Stomach (tissue), 9 donors: ENCODE results near the gene MAGI2. TPM values are rescaled to one million over a fixed set of nuclear protein-coding genes. Genes with fewer than 3 reads are reported as not detected.

ENCODE experiments used
- DNase-seq, 2 donors: peaks; one replicate each; pipeline versions ENCODE4 v3.0.0 to v3.0.0-alpha.2; 2013 to 2019
- H3K27ac ChIP-seq, 5 donors: fragments of 200-600 bp in 4 of 5; sonication (generic) in 4 of 5; one replicate each; pipeline ENCODE4 v1.5.1; 2013 to 2019; ENCODE audit warnings: mild to moderate bottlenecking in 1 of 5, moderate library complexity in 1 of 5
- H3K27me3 ChIP-seq, 3 donors: fragments of 200-600 bp; sonication (generic); one replicate each; pipeline ENCODE4 v1.5.1; 2017 to 2019; ENCODE audit warnings: mixed run types in 1 of 3
- H3K36me3 ChIP-seq, 4 donors: fragments of 200-600 bp; sonication (generic); 1 replicate in 3 of 4; 2 replicates in 1 of 4; pipeline ENCODE4 v1.5.1; 2016 to 2019
- H3K4me1 ChIP-seq, 4 donors: fragments of 200-600 bp; sonication (generic); one replicate each; pipeline ENCODE4 v1.5.1; 2016 to 2019
- H3K4me3 ChIP-seq, 4 donors: fragments of 200-600 bp; sonication (generic) in 3 of 4; one replicate each; pipeline ENCODE4 v1.5.1; 2016 to 2019; ENCODE audit warnings: mild to moderate bottlenecking in 1 of 4
- H3K9me3 ChIP-seq, 4 donors: fragments of 200-600 bp; sonication (generic); one replicate each; pipeline ENCODE4 v1.5.1; 2016 to 2019
- EP300 ChIP-seq: sonication (generic); formaldehyde crosslinking; IDR thresholded peaks from one replicate; pipeline ENCODE4 v1.6.1; 2017; ENCODE audit warnings: antibody characterized with exemption
- POLR2A ChIP-seq, 4 donors: fragments of 450-650 bp; IDR thresholded peaks; one replicate each; pipeline ENCODE4 v1.6.1; 2016; ENCODE audit warnings: antibody characterized with exemption in 4 of 4, control low read depth in 2 of 4, mild to moderate bottlenecking in 1 of 4, moderate library complexity in 1 of 4
- POLR2AphosphoS5 ChIP-seq, 3 donors: sonication (generic); formaldehyde crosslinking; IDR thresholded peaks; one replicate each; pipeline ENCODE4 v1.6.1; 2016; ENCODE audit warnings: antibody characterized with exemption in 3 of 3
- WGBS, 5 donors: extraction: QIAGEN DNeasy Blood & Tissue Kit in 3 of 5; methylation state at CpG; one replicate each; pipeline versions ENCODE4 v1.1.5 to v1.1.7; 2013 to 2018; 5-methylcytosine and 5-hydroxymethylcytosine counted together
- intact Hi-C: fragments of 100-400 bp; cut with DNase I; formaldehyde crosslinking; loops from one replicate; pipeline ENCODE4 v1.15.1; 2023; ENCODE audit warnings: low total_unique reads
- polyA plus RNA-seq, 3 donors: library from polyadenylated mRNA; stranded (reverse); fragments of 200-250 nt; gene quantifications; one replicate each; pipeline ENCODE4 v1.2.3, GENCODE V29; 2013
- total RNA-seq, 5 donors: library from RNA; depleted of rRNA; stranded (reverse); fragments of >200 nt; gene quantifications; one replicate each; pipeline versions ENCODE4 v1.1.0 to v1.2.3, GENCODE V29; 2014 to 2016
- TF ChIP-seq, protein P1 (sequence below), 7 experiments: fragments of 450-650 bp in 4 of 7; fragments of 200-600 bp in 3 of 7; sonication (generic) in 3 of 7; IDR thresholded peaks; one replicate each; pipeline ENCODE4 v1.5.1; 2016 to 2019; ENCODE audit warnings: antibody characterized with exemption in 7 of 7, control low read depth in 2 of 7, mild to moderate bottlenecking in 1 of 7
- donor health status: healthy with polysubstance abuse.
- donor health status: Bipolar disorder and iron deficiency.
- donor health status: healthy.

The MAGI2 gene
- total and polyA plus RNA-seq, 8 donors: 0.92 to 53.9 (median 5.8) TPM

- Histone ChIP-seq H3K27ac (no peak overlapping the region), H3K4me1 (no peaks in the 10 kb centered on the region), H3K36me3 (no peaks in the 10 kb centered on the region), H3K9me3 (no peaks in the 10 kb centered on the region), H3K27me3 (no peaks in the 10 kb centered on the region), H3K4me3 (no peak overlapping the region)
- 81 to 94% (median 85%) methylated on average over 4 of the region's 4 CpGs for WGBS, 5 donors
- TF ChIP-seq POLR2AphosphoS5 (IDR thresholded peaks at IDR 0.05) (no peak), EP300 (no peak), POLR2A (IDR thresholded peaks at IDR 0.05) (no peak)
- TF ChIP-seq, protein P1, sequence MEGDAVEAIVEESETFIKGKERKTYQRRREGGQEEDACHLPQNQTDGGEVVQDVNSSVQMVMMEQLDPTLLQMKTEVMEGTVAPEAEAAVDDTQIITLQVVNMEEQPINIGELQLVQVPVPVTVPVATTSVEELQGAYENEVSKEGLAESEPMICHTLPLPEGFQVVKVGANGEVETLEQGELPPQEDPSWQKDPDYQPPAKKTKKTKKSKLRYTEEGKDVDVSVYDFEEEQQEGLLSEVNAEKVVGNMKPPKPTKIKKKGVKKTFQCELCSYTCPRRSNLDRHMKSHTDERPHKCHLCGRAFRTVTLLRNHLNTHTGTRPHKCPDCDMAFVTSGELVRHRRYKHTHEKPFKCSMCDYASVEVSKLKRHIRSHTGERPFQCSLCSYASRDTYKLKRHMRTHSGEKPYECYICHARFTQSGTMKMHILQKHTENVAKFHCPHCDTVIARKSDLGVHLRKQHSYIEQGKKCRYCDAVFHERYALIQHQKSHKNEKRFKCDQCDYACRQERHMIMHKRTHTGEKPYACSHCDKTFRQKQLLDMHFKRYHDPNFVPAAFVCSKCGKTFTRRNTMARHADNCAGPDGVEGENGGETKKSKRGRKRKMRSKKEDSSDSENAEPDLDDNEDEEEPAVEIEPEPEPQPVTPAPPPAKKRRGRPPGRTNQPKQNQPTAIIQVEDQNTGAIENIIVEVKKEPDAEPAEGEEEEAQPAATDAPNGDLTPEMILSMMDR (IDR thresholded peaks at IDR 0.05): no peak
- no peak for DNase-seq
- intact Hi-C loops: no loop called here
Observed at GRCh38 chr7:79132844-79133451, 320.5 kb downstream of the MAGI2 start.

GRCh38 chr7:79130715-79131114, 322.8 kb downstream of the MAGI2 start:
- no peak overlapping the region for H3K27ac ChIP-seq
- intact Hi-C loops: no loop called here
- no peak for DNase-seq
- H3K36me3 ChIP-seq: no peaks in the 10 kb centered on the region
- H3K27me3 ChIP-seq: no peaks in the 10 kb centered on the region
- H3K4me3 ChIP-seq: no peak overlapping the region
- H3K4me1 ChIP-seq: no peaks in the 10 kb centered on the region
- no peaks in the 10 kb centered on the region for H3K9me3 ChIP-seq
- TF ChIP-seq POLR2AphosphoS5 (IDR thresholded peaks at IDR 0.05): no peak
- WGBS, 5 donors: 91 to 100% (median 98%) methylated on average over 1 of the region's 1 CpG

GRCh38 chr7:79124331-79124730, 329.1 kb downstream of the MAGI2 start:
- intact Hi-C loops: no loop called here

GRCh38 chr7:79118143-79118542, 335.3 kb downstream of the MAGI2 start:
- Histone ChIP-seq H3K36me3 (no peaks in the 10 kb centered on the region), H3K27ac (no peak overlapping the region), H3K27me3 (no peaks in the 10 kb centered on the region), H3K4me1 (no peaks in the 10 kb centered on the region), H3K4me3 (no peak overlapping the region), H3K9me3 (no peaks in the 10 kb centered on the region)
- DNase-seq: no peak
- WGBS, 5 donors: 41 to 67% (median 53%) methylated on average over 1 of the region's 1 CpG
- intact Hi-C loops: no loop called here
- TF ChIP-seq, protein P1 (IDR thresholded peaks at IDR 0.05): no peak
- TF ChIP-seq POLR2AphosphoS5 (IDR thresholded peaks at IDR 0.05) (no peak), POLR2A (IDR thresholded peaks at IDR 0.05) (no peak), EP300 (no peak)

More at GRCh38 chr7:79124331-79124730, 329.1 kb downstream of the MAGI2 start:
- H3K4me1 ChIP-seq: no peaks in the 10 kb centered on the region
- H3K27ac ChIP-seq: no peak overlapping the region
- H3K27me3 ChIP-seq: no peaks in the 10 kb centered on the region
- no peak overlapping the region for H3K4me3 ChIP-seq
- TF ChIP-seq EP300: no peak
- TF ChIP-seq, protein P1 (IDR thresholded peaks at IDR 0.05): no peak
- TF ChIP-seq POLR2A (IDR thresholded peaks at IDR 0.05): no peak
- TF ChIP-seq POLR2AphosphoS5 (IDR thresholded peaks at IDR 0.05): no peak
- WGBS, 5 donors: 87 to 96% (median 94%) methylated on average over 2 of the region's 2 CpGs
- H3K9me3 ChIP-seq: no peaks in the 10 kb centered on the region
- H3K36me3 ChIP-seq: no peaks in the 10 kb centered on the region
- DNase-seq: no peak

GRCh38 chr7:79096361-79096805, 357.1 kb downstream of the MAGI2 start:
- Histone ChIP-seq H3K9me3 (peaks cover 0 to 6% (median 0%) of the 10 kb centered on the region in 4 donors), H3K27me3 (no peaks in the 10 kb centered on the region), H3K4me1 (no peaks in the 10 kb centered on the region), H3K4me3 (no peak overlapping the region), H3K36me3 (no peaks in the 10 kb centered on the region), H3K27ac (no peak overlapping the region)
- TF ChIP-seq POLR2AphosphoS5 (IDR thresholded peaks at IDR 0.05) (no peak), POLR2A (IDR thresholded peaks at IDR 0.05) (no peak), EP300 (no peak)
- TF ChIP-seq, protein P1 (IDR thresholded peaks at IDR 0.05): no peak
- intact Hi-C loops: no loop called here
- DNase-seq: no peak
- 40 to 56% (median 43%) methylated on average over 1 of the region's 1 CpG for WGBS, 5 donors
